ENCODE data around the gene API5. TPM values are rescaled to one million over a fixed set of nuclear protein-coding genes. Genes with fewer than 3 reads are reported as not detected.

The API5 gene
- total RNA-seq, 1 donor from 2014 or later: 135 TPM

DNA sequence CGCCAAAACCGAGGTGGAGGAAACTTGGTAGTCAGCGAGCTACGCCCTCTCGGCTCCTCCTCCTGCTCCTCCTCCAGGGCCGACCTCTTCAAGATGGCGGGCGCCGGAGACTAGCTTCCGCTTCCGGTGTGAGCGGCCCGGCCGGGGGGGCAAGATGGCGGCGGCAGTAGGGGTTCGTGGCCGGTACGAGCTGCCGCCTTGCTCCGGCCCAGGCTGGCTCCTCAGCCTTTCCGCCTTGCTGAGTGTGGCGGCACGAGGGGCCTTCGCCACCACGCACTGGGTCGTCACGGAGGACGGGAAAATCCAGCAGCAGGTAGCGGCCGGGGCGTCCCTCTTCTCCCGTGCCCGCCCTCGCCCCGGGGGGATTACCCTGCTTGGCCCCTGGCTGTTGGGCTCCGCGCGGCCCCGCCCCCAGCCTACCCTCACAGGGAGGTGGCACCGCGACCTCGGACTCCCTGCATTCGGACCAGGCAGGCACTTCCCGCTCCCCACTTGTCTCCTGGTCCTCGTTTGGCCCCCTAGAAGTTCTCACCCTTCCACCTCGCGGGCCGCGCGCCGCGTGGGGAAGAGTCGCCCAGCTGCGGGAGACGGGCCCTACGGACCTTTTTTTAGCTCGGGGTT, 47.1 kb downstream of the API5 start, which contains the start of gene TTC17:
TSS of gene TTC17 (plus strand) at position 120 of the 621 bp plus-strand sequence. CDS start at position 155, 35 bp downstream.
- intact Hi-C loops (cut with micrococcal nuclease): loop anchor here (1.0 to 2.0 kb wide), 5 partner anchors 34 to 707 kb away; partner anchors contain the start of genes ACCS and API5

GRCh38 chr11:43359422-43359818, 47.6 kb downstream of the API5 start:
- intact Hi-C loops (cut with micrococcal nuclease): loop anchor here (1.0 to 2.0 kb wide), 3 partner anchors 33 to 285 kb away; no protein-coding TSS in a partner anchor

GRCh38 chr11:43360361-43361032, 48.7 kb downstream of the API5 start:
- intact Hi-C loops (cut with micrococcal nuclease): no loop called here

GRCh38 chr11:43366677-43367076, 54.9 kb downstream of the API5 start:
- intact Hi-C loops (cut with micrococcal nuclease): no loop called here

- intact Hi-C loops (cut with micrococcal nuclease): no loop called here
Observed at GRCh38 chr11:43367382-43368178, 55.8 kb downstream of the API5 start.

GRCh38 chr11:43376065-43376464, 64.3 kb downstream of the API5 start:
- intact Hi-C loops (cut with micrococcal nuclease): no loop called here

GRCh38 chr11:43376594-43376993, 64.8 kb downstream of the API5 start:
- intact Hi-C loops (cut with micrococcal nuclease): no loop called here

GRCh38 chr11:43377389-43377788, 65.6 kb downstream of the API5 start:
- intact Hi-C loops (cut with micrococcal nuclease): no loop called here

- intact Hi-C loops (cut with micrococcal nuclease): no loop called here
Observed at GRCh38 chr11:43378897-43379296, 67.1 kb downstream of the API5 start.

- intact Hi-C loops (cut with micrococcal nuclease): no loop called here
Observed at GRCh38 chr11:43381802-43382201, 70.0 kb downstream of the API5 start.

GRCh38 chr11:43382614-43383013, 70.8 kb downstream of the API5 start:
- intact Hi-C loops (cut with micrococcal nuclease): no loop called here

GRCh38 chr11:43384393-43384792, 72.6 kb downstream of the API5 start:
- intact Hi-C loops (cut with micrococcal nuclease): no loop called here

DNA sequence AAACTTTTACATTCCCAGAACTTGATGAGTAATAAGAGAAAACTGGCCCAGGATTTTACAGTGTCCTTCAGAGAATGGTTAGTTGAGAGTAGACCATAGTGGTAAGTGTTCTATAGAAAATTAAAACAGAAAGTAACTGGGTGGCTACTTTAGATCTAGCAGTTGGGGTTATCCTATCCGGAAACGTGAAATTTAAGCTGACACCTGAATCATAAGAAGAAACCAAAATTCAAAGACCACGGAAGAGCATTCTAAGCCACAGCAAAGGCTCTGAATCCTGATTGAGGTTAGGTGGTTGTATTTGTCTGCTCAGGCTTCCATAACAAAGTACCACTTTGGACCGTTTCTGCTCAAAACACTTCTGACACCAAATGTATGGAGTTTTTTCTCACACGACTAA, 80.9 kb downstream of the API5 start:
- intact Hi-C loops (cut with micrococcal nuclease): loop anchor here (2.0 kb wide), 1 partner anchor 34 kb away; the partner anchor contains the start of gene TTC17

DNA sequence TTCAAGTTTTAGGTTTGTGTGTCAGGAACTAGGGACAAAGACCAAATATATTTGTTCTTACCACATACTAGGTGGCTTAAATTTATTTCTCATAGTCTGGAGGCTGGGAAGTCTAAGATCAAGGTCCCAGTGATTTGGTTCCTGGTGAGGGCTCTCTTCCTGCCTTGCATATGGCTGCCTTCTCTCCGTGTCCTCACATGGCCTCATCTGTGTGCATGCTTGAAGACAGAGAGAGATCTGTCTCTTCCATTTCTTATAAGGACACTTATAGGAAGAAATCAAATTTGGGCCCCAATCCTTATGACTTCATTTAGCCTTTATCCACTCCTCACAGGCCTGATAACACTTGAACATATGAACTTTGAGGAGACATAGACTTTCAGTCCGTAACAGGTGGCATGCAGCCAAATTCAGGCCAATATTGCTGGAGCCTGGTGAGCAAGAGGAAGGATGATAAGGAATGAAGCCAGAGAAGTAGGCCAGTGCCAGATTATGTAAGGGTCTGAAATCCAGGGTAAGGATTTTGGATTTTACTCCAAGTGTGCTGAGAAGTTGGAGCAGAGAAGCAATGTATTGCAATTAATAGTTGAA, 82.1 kb downstream of the API5 start:
- intact Hi-C loops (cut with micrococcal nuclease): loop anchor here (2.0 kb wide), 1 partner anchor 35 kb away; the partner anchor contains the start of gene TTC17

Other genes with a start within 250 kb of the API5 start
- gene TTC17, start 46.9 kb downstream of the API5 start, total RNA-seq: 72.2 and 74.5 TPM in 2 replicates

Measured in T-helper 2 cell treated with Interferon-gamma antibody and Interleukin-4, amounts not matched to agents 100 ng/mL and 5 ng/mL, for 36 hours (primary cell).